ENCODE data around the gene SNX33.
"Not testable (repeated sequence)": the region's sequence is repeated elsewhere in the genome, so short reads cannot be mapped to it uniquely, and the experiment has no call there.

Gene SNX33

GRCh38 chr15:75676688-75677464 lies 29.2 kb downstream of the SNX33 start:
- no peak for DNase-seq
- in situ Hi-C loops (cut with MboI; ENCODE audit: low pct_unique_long_range_greater_than_20kb, low sequenced_read_pairs) = no loop called here

GRCh38 chr15:75677465-75678323 lies 30.0 kb downstream of the SNX33 start:
- no peak for DNase-seq
- in situ Hi-C loops (cut with MboI; ENCODE audit: low pct_unique_long_range_greater_than_20kb, low sequenced_read_pairs) = no loop called here

GRCh38 chr15:75678324-75678690 lies 30.6 kb downstream of the SNX33 start:
- in situ Hi-C loops (cut with MboI; ENCODE audit: low pct_unique_long_range_greater_than_20kb, low sequenced_read_pairs); DNase-seq: not testable (repeated sequence)

GRCh38 chr15:75680007-75680789 lies 32.5 kb downstream of the SNX33 start:
- in situ Hi-C loops (cut with MboI; ENCODE audit: low pct_unique_long_range_greater_than_20kb, low sequenced_read_pairs) = no loop called here
- DNase-seq = no peak

GRCh38 chr15:75682181-75683135 lies 34.7 kb downstream of the SNX33 start:
- in situ Hi-C loops (cut with MboI; ENCODE audit: low pct_unique_long_range_greater_than_20kb, low sequenced_read_pairs) = no loop called here

GRCh38 chr15:75683646-75684312 lies 36.1 kb downstream of the SNX33 start:
- in situ Hi-C loops (cut with MboI; ENCODE audit: low pct_unique_long_range_greater_than_20kb, low sequenced_read_pairs) = not testable (repeated sequence)
- peak; percentile 89 for DNase-seq

More at GRCh38 chr15:75682181-75683135, 34.7 kb downstream of the SNX33 start:
- no peak for DNase-seq

GRCh38 chr15:75684648-75685047 lies 36.9 kb downstream of the SNX33 start:
- DNase-seq = no peak
- in situ Hi-C loops (cut with MboI; ENCODE audit: low pct_unique_long_range_greater_than_20kb, low sequenced_read_pairs) = no loop called here

GRCh38 chr15:75685195-75685594 lies 37.5 kb downstream of the SNX33 start:
- no peak for DNase-seq
- in situ Hi-C loops (cut with MboI; ENCODE audit: low pct_unique_long_range_greater_than_20kb, low sequenced_read_pairs) = no loop called here

GRCh38 chr15:75686212-75686642 lies 38.5 kb downstream of the SNX33 start:
- peak; percentile 88 for DNase-seq
- in situ Hi-C loops (cut with MboI; ENCODE audit: low pct_unique_long_range_greater_than_20kb, low sequenced_read_pairs) = not testable (repeated sequence)

- in situ Hi-C loops (cut with MboI; ENCODE audit: low pct_unique_long_range_greater_than_20kb, low sequenced_read_pairs) = no loop called here
- no peak for DNase-seq
Measured at GRCh38 chr15:75687486-75688277, 40.0 kb downstream of the SNX33 start.

- in situ Hi-C loops (cut with MboI; ENCODE audit: low pct_unique_long_range_greater_than_20kb, low sequenced_read_pairs) = no loop called here
Measured at GRCh38 chr15:75688278-75688557, 40.5 kb downstream of the SNX33 start.

GRCh38 chr15:75688831-75689230 lies 41.1 kb downstream of the SNX33 start:
- DNase-seq = no peak
- in situ Hi-C loops (cut with MboI; ENCODE audit: low pct_unique_long_range_greater_than_20kb, low sequenced_read_pairs) = no loop called here

More at GRCh38 chr15:75688278-75688557, 40.5 kb downstream of the SNX33 start:
- no peak for DNase-seq

- DNase-seq; in situ Hi-C loops (cut with MboI; ENCODE audit: low pct_unique_long_range_greater_than_20kb, low sequenced_read_pairs): not testable (repeated sequence)
Measured at GRCh38 chr15:75689429-75689828, 41.7 kb downstream of the SNX33 start.

- peak; percentile 69 for DNase-seq
- in situ Hi-C loops (cut with MboI; ENCODE audit: low pct_unique_long_range_greater_than_20kb, low sequenced_read_pairs) = not testable (repeated sequence)
Measured at GRCh38 chr15:75692311-75692710, 44.6 kb downstream of the SNX33 start.

GRCh38 chr15:75693028-75693427 lies 45.3 kb downstream of the SNX33 start:
- DNase-seq; in situ Hi-C loops (cut with MboI; ENCODE audit: low pct_unique_long_range_greater_than_20kb, low sequenced_read_pairs): not testable (repeated sequence)

- peak; percentile 80 for DNase-seq
- in situ Hi-C loops (cut with MboI; ENCODE audit: low pct_unique_long_range_greater_than_20kb, low sequenced_read_pairs) = no loop called here
Measured at GRCh38 chr15:75693501-75694240, 46.0 kb downstream of the SNX33 start.

Measured in KBM-7 (cell line).